GM18861 (cell line): ENCODE measurements around the gene IGFBP6.

Experiments
- ATAC-seq: cut with Tn5 transposase; IDR thresholded peaks from one replicate; pipeline ENCODE4 v1.9.1; 2021; ENCODE audit not compliant: unreplicated experiment

The IGFBP6 gene

DNA sequence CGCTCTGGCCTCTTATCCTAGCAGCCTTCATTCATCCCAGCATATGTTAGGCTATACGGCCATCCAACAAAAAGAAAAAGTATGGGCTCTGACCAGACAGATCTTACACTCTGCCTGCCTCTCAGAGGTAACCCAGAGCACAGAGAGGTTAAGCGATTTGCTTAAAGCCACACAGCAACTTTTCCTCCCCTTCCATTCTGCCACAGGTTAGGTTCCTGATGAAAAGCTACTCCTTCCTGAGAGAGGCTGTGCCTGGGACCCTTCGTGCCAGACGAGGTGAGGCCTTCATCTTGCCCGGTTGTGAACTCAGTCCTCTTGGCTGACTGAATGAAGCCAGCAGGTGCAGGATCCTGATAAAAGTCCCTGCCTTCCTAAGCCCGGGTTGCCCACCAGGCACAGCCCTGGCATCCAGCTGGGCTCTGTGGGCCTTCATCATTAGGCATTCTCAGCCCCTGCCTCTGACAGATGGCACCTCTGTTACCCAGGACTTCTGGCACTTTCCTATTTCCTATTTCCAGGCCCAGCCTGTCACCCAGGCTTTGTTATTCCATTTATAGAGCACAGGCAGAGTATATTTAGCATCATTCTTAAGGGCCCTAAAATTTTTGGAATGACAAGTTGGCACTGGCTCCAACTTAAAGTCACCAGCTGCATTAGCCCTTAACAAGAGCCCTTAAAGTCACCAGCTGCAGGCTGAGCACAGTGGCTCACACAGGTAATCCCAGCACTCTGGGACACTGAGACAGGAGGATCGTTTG is 18.6 kb downstream of the IGFBP6 start:
- ATAC-seq: no peak

DNA sequence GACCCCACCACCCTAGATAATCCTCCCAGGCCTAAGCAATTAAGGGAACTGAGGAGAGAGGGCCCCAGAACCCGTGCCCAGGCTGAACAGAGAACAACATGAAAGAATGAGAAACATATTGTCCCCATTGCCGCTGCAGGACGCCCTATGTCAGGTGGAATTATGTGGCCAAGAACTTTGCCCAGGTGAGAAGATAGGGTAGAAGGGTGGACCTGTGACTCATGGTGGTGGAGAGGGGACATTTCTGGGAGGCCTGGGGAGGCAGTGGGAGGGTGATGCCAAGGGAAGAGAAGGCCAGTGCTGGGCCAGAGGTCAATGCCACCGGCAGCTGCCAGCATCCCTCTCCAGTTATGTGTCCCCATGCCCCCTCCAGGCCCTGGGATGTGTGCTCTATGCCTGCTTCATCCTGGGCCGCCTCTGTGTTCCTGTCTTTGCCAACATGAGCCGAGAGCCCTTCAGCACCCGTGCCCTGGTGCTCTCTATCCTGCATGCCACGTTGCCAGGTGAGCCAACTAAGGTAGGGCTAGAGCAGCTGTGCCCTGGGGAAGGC is 21.4 kb downstream of the IGFBP6 start:
- ATAC-seq: no peak

DNA sequence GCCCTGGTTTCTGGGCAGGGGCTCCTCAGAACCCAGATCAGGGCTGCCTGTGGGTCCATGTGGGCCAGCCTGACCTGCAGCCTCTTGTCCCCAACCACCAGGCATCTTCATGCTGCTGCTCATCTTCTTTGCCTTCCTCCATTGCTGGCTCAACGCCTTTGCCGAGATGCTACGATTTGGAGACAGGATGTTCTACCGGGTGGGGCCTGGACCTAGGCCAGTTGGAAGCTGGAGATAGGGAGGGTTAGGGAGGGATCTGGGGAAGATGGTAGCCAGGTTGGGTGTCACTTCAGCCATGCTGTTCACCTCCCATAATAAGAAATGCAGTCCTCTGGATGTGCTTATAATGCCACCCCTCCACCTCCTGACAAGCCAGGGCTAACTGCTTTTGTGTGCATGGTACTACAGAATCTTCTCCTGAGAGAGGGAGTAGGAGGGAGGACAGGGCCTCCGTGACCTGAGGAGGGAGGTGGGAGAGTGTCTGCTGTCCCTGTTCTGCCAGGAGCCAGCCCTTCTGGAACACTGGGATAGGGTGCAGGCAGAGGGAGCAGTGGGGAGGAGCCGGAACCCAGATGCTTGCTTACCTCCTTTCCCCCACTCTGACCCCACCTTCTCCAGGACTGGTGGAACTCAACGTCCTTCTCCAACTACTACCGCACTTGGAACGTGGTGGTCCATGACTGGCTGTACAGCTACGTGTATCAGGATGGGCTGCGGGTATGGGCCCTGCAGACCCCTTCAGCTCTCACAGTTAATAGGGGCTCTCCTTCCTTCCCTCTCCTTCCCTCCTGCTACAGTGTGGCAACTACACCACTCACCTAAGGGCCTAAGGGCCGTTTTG is 23.4 kb downstream of the IGFBP6 start:
- no peak for ATAC-seq

DNA sequence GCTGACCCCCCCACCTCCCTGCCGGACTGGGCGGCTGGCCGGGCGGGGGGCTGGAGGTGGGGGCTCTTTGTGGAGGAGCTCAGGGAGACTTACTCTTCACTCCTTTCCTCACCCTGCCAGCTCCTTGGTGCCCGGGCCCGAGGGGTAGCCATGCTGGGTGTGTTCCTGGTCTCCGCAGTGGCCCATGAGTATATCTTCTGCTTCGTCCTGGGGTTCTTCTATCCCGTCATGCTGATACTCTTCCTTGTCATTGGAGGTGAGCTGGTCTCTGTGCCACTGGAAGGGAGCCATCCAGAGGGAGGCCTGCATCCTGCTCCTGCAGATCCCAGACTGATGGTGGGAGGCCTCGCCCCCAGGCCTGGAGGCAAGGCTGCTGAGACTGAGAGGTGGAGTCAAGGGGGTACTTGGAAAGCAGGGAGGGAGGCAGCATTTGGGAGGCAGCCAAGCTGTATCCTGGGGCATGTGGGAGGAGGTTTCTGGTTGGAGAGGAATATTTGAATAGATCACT is 25.5 kb downstream of the IGFBP6 start:
- no peak for ATAC-seq

DNA sequence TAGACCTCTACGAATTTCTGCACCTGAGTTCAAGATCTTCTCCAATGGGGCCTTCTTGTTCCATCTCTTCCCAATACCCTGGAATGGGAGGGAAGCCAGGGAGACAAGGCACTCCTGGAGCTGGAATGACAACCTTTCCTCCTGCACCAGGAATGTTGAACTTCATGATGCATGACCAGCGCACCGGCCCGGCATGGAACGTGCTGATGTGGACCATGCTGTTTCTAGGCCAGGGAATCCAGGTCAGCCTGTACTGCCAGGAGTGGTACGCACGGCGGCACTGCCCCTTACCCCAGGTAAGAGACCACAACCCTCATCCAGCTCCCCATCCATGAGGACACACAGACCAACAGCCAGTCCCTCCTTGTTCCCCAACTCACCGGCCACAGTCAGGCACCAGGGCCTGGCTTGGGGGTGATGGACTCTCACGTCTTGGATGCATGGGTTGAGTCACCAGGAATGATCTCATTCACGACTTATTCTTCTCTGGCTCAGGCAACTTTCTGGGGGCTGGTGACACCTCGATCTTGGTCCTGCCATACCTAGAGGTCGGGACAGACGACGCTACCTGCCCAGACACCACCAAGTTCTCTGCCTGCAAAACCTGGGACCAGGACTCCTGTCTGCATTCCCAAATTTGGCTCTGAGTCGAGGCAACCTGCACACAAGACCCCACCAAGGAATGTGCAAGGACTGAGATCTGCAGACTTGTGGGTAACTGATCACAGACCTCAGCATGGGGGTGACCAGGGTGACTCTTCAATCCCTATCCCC is 26.3 kb downstream of the IGFBP6 start:
- no peak for ATAC-seq

DNA sequence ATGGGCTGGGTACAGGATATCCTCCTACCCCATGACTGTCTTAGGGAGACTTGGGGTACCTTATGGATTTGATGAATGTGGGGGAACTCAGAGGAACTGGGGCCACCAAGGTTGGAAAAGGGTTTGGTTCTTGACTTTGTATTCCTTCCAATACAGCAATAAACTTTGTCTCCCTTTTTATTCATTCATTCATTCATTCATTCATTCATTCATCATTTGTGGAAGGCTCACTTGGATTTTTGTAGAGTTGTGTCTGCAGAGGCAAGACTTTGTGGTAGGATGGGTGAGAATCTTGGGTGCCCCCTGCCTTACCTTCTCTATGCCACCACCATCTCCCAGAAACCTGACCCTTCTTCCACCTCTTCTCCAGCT is 26.9 kb downstream of the IGFBP6 start:
- ATAC-seq: no peak

DNA sequence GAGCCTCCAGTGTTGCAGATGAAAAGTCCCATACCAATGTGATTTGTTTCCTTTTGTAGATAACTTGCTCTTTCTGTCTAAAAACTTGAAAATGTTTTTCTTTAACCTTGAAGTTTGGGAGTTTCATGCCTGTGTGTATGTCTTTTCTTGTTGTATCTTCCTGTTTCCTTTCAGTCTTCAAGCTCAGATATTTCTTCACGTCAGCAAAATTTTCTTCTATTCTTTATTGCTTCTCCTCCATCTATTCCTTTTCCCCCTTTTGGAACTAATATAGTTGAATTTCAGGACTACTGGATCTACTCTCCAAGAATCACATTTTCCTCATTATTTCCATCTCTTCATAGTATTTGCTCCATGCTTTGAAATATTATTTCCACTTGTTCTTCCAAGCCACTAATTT is 29.7 kb downstream of the IGFBP6 start:
- ATAC-seq: no peak

DNA sequence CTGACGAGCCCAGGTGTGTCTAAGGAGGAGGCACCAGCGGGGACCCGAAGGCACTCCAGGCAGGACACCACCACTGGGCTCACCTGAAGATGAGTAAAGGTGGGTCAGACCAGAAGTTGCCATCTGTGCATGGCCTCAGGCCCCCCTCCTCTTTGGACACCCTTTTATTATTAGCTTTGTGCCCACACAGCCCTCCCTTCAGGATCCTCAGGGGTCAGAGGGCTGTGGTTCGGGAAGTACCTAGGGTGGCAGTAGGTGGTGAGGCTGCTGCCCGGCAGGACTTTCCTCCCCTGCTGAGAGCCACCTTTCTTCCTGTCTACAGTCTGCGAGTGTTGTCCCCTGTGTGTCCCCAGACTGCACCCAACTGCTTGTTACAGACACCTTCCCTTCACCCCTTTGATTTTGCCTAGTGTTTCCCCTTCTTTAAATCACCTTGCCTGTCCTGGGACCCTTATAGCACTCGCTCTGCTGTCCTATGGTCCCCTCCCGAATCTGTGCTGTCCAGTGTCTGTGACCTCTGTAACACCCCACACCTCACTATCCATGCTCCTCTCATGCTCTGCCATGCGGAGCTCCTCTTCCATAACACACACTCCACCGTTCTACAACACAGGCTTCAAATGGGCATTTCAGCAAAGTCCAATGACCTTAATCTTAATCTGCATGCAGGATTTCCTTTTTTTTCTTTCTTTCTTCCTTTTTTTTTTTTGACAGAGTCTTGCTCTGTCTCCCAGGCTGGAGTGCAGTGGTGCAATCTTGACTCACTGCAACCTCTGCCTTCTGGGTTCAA is 31.5 kb downstream of the IGFBP6 start:
- no peak for ATAC-seq

DNA sequence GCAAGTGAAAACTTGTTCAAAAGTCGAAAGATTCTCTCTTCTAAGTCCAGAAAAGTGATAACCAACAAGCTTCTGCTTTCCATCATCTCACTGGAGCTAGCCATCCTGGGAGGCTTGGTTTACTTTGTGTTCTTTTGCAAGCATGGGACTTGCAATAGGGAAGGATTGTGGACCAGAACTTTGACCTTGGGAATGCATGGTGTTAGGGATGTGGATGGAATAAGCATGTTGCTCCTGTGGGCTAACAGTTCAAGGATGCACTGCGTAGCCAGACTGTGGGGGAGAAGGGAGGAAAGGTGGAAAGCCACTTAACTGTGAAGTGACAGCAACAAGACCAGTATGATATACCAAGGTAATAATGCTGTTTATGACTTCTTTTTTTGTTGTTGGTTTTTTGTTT is 34.4 kb downstream of the IGFBP6 start:
- ATAC-seq: no peak

DNA sequence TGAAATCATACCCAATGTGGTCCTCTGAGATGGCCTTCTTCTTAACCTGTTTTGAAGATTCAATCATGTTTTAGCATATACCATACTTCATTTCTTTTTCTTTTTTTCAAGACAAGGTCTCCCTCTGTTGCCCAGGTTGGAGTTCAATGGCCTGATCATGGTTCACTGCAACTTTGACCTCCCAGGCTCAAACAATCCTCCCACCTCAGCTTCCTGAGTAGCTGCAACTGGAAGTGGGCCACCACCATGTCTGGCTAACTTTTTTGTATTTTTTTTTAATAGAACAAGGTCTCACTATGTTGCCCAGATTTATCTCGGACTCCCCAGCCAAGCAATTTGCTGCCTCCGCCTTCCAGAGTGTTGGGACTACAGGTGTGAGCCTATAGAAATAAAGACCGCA is 36.3 kb downstream of the IGFBP6 start:
- no peak for ATAC-seq

DNA sequence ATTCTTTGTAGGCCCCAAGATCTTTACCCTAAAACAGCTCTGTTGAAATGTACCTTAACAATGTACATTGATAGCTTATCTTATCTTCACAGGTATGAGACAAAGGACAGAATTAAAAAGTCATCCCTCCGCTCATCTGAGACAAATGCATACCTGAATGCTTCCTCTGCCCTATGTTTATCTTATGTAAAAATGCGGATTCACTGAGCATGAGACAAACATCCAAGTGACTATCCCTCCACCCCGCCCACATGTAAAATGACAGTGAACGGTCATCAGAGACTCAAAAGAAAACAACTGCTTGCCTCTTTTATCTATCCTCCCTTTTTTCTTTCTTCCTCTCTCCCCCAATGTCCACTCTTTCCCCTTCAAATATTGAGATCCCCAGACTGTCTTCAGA is 45.9 kb downstream of the IGFBP6 start:
- ATAC-seq: no peak

DNA sequence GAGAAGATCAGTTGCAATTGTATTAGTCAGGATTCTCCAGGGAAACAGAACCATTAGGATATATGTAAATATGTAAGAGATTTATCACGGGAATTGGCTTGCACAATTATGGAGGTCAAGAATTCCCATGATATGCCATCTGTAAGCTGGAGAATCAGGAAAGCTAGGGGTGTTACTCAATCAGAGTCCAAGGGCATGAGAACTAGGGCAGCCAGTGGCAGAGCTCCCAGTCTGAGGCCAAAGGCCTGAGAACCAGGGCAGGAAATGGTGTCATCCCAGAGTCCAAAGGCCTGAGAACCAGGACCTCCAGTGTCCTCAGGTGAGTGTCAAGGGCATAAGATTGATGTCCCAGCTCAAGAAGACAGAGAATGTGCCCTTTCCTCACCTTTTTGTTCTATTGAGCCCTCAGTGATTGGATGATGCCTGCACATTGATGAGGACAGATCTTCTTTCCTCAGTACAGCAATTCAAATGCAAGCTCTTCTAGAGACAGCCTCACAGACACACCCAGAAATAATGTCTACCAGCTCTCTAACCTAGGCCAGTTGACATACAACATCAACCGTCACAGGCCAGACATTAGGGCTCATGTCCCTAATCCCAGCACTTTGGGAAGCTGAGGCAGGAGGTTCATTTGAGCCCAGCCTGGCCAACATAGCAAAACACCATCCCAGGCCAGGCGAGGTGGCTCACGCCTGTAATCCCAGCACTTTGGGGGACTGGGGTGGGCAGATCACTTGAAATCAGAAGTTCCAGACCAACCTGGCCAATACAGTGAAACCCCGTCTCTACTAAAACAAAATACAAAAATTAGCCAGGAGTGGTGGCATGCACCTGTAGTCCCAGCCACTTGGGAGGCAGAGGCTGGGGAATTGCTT is 48.2 kb downstream of the IGFBP6 start:
- ATAC-seq: no peak

DNA sequence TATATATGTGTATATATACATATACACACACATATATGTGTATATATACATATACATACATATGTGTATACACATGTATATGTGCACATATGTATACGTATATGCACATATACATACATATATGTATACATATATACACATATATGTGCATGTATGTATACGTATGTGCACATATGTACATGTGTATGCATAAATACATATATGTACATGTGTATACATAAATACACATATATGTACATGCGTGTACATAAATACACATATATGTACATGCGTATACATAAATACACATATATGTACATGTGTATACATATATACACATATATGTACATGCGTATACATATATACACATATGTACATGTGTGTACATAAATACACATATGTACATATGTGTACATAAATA is 49.7 kb downstream of the IGFBP6 start:
- ATAC-seq: no peak

DNA sequence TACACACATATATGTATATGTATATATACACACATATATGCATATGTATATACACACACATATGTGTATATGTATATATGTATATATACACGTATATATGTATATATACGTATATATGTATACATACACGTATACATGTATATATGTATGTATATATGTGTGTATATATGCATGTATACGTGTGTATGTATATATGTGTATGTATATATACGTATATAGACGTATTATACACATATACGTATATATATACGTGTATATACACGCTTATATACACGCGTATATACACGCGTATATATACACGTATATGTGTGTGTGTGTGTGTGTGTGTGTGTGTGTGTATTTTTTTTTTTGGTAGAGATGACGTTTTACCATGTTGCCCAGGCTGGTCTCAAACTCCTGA is 50.2 kb downstream of the IGFBP6 start:
- ATAC-seq: no peak

DNA sequence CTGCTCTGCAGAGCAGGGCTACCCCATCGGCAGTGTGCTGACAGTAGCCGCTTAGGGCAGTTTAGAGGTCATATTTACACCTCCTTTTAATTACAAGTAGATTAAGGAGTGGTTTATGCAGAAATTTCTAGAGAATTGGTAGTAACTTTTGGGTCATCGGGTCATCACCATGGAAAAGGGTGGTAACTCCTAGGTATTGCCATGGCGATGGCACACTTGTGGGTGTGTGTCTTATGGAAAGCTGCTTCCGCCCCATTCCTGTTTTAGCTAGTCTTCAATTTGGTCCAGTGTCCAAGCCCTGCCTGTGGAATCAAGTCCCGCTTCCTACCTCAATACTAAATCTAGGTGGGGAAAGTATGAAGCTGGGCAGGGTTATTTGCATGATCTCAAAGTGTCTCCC is 53.6 kb downstream of the IGFBP6 start:
- ATAC-seq: no peak
